HAP-1 (cell line): Measurements from ENCODE around the gene SNAPC3.
"Not testable (repeated sequence)": the region's sequence is repeated elsewhere in the genome, so short reads cannot be mapped to it uniquely, and the experiment has no call there.

Experiments used
- DNase-seq, 2 experiments: peaks; one replicate each; pipeline ENCODE4 v3.0.0-alpha.2; 2016 to 2020; ENCODE audit warnings: low spot score in 2 of 2
- H3K27me3 ChIP-seq: fragments of 250-450 bp; sonication (Bioruptor Pico); 2 replicates; pipeline ENCODE4 v1.5.1; 2020; ENCODE audit warnings: low read depth, mild to moderate bottlenecking, moderate library complexity
- H3K36me3 ChIP-seq: fragments of 250-450 bp; sonication (Bioruptor Pico); replicated peaks from 2 replicates; pipeline ENCODE4 v1.5.1; 2020; ENCODE audit warnings: mild to moderate bottlenecking
- H3K4me1 ChIP-seq: fragments of 250-450 bp; sonication (Bioruptor Pico); 2 replicates; pipeline ENCODE4 v1.5.1; 2020; ENCODE audit warnings: mild to moderate bottlenecking
- H3K4me3 ChIP-seq: fragments of 250-450 bp; sonication (Bioruptor Pico); 2 replicates; pipeline ENCODE4 v1.5.1; 2020; ENCODE audit warnings: mild to moderate bottlenecking, moderate library complexity
- H3K9me3 ChIP-seq: fragments of 250-450 bp; sonication (Bioruptor Pico); 2 replicates; pipeline ENCODE4 v1.5.1; 2020; ENCODE audit warnings: mild to moderate bottlenecking, moderate library complexity
- in situ Hi-C: fragments of 300-500 bp; cut with MboI; formaldehyde crosslinking; loops from 3 replicates; pipeline ENCODE4 v1.14.3; 2020; ENCODE audit warnings: low sequenced_read_pairs, inconsistent platforms, mixed read lengths

The SNAPC3 gene

DNA sequence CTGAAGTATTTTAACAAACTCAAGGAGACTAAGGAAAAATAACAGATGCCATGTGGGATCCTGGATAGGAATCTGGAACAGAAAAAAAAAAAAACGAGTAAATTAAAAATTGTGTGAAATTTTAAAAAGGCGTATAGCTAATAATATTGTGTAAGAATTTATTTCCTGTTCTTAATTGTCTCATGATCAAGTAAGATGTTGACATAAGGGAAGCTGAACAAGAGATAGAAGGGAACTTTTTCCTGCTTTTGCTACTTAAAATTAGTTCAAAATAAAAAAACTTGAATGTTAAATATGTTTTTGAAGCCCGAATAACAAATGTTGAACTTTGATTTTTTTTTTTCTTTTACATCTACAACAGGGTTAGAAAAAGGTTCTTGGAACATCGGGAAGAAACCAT, 10.5 kb downstream of the SNAPC3 start:
- Histone ChIP-seq H3K9me3 (no peaks in the 10 kb centered on the region), H3K4me3 (no peak overlapping the region), H3K27me3 (no peaks in the 10 kb centered on the region), H3K36me3 (peaks cover 34% of the 10 kb centered on the region), H3K4me1 (peaks cover 10% of the 10 kb centered on the region)
- in situ Hi-C loops: no loop called here
- no peak for DNase-seq

DNA sequence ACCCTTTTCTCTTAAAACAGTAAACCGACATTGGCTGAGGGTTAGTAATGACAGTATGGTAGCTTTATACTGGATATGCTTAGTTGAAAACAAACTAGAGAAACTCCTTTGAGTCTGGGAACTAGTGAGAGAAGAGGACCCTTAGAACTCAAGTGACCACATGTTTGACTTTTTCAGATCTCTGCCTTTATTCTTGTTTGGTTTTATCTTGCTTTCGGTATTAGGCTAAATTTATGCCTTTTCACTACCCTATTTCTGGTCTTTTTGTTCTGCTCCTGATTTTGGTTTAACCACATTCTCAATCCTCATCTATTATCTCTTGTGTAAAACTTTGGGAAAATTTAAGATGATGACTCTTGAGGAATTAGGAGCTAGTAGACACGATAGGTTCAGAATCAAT, 11.0 kb downstream of the SNAPC3 start:
- Histone ChIP-seq H3K36me3 (peaks cover 39% of the 10 kb centered on the region), H3K4me1 (peaks cover 10% of the 10 kb centered on the region), H3K27me3 (no peaks in the 10 kb centered on the region), H3K9me3 (no peaks in the 10 kb centered on the region), H3K4me3 (no peak overlapping the region)
- DNase-seq: no peak
- in situ Hi-C loops: no loop called here

GRCh38 chr9:15438891-15439290, 16.2 kb downstream of the SNAPC3 start:
- Histone ChIP-seq H3K4me3 (no peak overlapping the region), H3K4me1 (no peaks in the 10 kb centered on the region; the same call in 1 of the 2 replicates), H3K9me3 (no peaks in the 10 kb centered on the region), H3K36me3 (peaks cover 51% of the 10 kb centered on the region), H3K27me3 (no peaks in the 10 kb centered on the region)
- no peak for DNase-seq
- in situ Hi-C loops: no loop called here

- in situ Hi-C loops, H3K9me3 ChIP-seq: not testable (repeated sequence)
Measured at GRCh38 chr9:15441841-15442240, 19.2 kb downstream of the SNAPC3 start.

DNA sequence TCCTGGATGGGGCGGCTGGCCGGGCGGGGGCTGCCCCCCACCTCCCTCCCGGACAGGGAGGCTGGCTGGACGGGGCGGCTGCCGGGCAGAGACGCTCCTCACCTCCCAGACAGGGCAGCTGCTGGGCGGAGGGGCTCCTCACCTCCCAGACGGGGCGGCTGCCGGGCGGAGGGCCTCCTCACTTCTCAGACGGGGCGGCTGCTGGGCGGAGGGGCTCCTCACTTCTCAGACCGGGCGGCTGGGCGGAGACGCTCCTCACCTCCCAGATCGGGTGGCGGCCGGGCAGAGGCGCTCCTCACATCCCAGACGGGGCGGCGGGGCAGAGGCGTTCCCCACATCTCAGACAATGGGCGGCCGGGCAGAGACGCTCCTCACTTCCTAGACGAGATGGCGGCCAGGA, 19.6 kb downstream of the SNAPC3 start:
- H3K27me3 ChIP-seq, DNase-seq, H3K4me1 ChIP-seq, H3K9me3 ChIP-seq, H3K4me3 ChIP-seq, in situ Hi-C loops: not testable (repeated sequence)
- H3K36me3 ChIP-seq: peaks cover 66% of the 10 kb centered on the region

More at GRCh38 chr9:15441841-15442240, 19.2 kb downstream of the SNAPC3 start:
- DNase-seq, H3K4me3 ChIP-seq, H3K4me1 ChIP-seq, H3K27me3 ChIP-seq: not testable (repeated sequence)
- peaks cover 61% of the 10 kb centered on the region for H3K36me3 ChIP-seq

DNA sequence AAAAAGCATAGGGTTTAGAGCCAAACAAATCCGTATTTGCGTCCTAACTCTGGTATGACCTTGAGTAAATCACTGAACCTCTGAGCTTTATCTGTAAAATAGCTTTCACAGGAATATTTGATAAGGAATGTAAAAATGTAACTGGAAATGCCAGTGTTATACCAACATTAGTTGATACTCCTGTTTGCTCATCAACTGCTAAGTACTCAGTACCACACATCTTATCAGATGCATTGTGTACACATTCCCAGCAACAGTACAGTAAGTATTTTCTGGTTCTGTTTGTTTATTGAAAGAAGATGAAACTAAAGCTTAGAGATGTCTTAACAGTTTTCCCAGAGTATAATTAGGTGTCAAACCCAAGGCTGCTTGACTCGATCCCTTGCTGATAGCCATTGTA, 21.5 kb downstream of the SNAPC3 start:
- Histone ChIP-seq H3K36me3 (peaks cover 67% of the 10 kb centered on the region), H3K27me3 (no peaks in the 10 kb centered on the region), H3K4me3 (no peak overlapping the region), H3K4me1 (no peaks in the 10 kb centered on the region), H3K9me3 (no peaks in the 10 kb centered on the region)
- in situ Hi-C loops: no loop called here
- no peak for DNase-seq

DNA sequence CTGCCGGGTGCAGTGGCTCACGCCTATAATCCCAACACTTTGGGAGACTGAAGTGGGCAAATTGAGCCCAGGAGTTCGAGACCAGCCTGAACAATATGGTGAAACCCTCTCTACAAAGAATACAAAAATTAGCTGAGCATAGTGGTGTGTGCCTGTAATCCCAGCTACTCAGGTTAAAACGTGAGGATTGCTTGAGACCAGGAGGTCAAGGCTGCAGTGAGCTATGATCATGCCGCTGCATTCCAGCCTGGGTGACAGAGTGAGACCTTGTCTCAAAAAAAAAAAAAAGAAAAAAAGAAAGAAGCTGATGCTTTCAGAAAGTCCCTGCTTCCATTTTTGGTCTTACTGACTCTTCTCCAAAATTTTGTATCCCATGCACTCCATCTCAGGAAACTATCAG, 31.3 kb downstream of the SNAPC3 start:
- DNase-seq: no peak
- Histone ChIP-seq H3K27me3 (no peaks in the 10 kb centered on the region), H3K36me3 (peaks cover 61% of the 10 kb centered on the region), H3K4me1 (no peaks in the 10 kb centered on the region), H3K4me3 (no peak overlapping the region), H3K9me3 (no peaks in the 10 kb centered on the region)
- in situ Hi-C loops: no loop called here

DNA sequence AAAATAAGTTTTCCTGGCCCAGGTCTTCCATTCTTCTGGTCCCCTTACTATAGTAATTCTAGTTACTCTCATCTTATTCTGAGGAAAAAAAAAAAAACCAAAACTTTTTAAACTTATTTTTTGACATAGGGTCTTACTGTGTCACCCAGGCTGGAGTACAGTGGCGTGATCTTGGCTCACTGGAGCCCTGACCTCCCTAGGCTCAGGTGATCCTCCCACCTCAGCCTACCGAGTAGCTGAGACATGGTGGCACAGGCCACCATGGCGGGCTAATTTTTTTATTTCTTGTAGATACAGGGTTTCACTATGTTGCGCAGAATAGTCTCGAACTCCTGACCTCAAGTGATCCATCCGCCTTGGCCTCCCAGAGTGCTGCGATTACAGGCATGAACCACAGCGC, 38.4 kb downstream of the SNAPC3 start:
- H3K9me3 ChIP-seq: no peaks in the 10 kb centered on the region
- H3K4me1 ChIP-seq: no peaks in the 10 kb centered on the region
- no peaks in the 10 kb centered on the region for H3K27me3 ChIP-seq
- DNase-seq: no peak
- in situ Hi-C loops: no loop called here
- H3K36me3 ChIP-seq: peaks cover 69% of the 10 kb centered on the region
- H3K4me3 ChIP-seq: no peak overlapping the region

DNA sequence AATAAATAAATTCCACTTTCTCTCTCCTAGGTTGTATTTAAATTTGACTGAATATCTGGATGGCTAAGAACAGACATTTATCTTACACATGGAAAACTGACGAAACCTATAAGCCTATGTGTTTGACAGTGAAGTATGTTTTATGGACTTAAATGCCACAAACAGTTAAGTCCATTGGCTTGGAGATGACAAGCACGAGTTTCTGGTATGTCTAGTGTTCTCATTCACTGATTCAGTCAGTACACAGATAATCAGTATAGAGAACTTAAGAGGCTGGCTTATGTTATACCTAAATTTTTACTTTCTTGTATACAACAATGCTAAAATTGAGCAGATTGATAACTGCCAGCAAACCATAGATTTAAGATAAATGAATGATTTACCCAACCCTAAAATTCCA, 38.9 kb downstream of the SNAPC3 start:
- H3K9me3 ChIP-seq: no peaks in the 10 kb centered on the region
- H3K27me3 ChIP-seq: no peaks in the 10 kb centered on the region
- H3K4me1 ChIP-seq: no peaks in the 10 kb centered on the region
- H3K36me3 ChIP-seq: peaks cover 75% of the 10 kb centered on the region
- DNase-seq: no peak
- H3K4me3 ChIP-seq: no peak overlapping the region
- in situ Hi-C loops: no loop called here

GRCh38 chr9:15468145-15468544, 45.5 kb downstream of the SNAPC3 start:
- Histone ChIP-seq H3K9me3 (no peaks in the 10 kb centered on the region), H3K27me3 (no peaks in the 10 kb centered on the region), H3K4me1 (no peaks in the 10 kb centered on the region), H3K36me3 (peaks cover 85% of the 10 kb centered on the region), H3K4me3 (no peak overlapping the region)
- in situ Hi-C loops: no loop called here
- DNase-seq: no peak

- no peak for DNase-seq
- peaks cover 81% of the 10 kb centered on the region for H3K36me3 ChIP-seq
- H3K27me3 ChIP-seq: no peaks in the 10 kb centered on the region
- no peaks in the 10 kb centered on the region for H3K4me1 ChIP-seq
- in situ Hi-C loops: no loop called here
- no peaks in the 10 kb centered on the region for H3K9me3 ChIP-seq
- H3K4me3 ChIP-seq: no peak overlapping the region
Measured at GRCh38 chr9:15469406-15469805, 46.7 kb downstream of the SNAPC3 start.

DNA sequence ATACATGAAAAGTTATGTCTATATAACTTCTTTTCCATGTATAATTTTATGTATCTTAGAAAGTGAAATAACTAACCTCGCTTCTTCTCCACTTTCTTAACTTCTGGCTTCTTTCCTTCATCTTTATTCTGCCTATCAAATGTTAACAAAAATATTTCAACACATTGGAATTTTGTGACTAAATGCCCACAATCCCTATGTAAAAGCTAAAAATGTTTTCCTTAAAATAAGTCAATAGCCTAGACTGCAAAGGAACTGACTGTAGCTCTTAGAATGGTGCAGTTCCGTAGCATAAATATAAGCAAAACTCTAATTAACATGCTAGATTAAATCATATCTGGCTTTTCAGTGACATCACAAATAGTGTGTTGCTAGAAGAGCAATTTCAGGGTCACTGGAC, 47.2 kb downstream of the SNAPC3 start:
- Histone ChIP-seq H3K27me3 (no peaks in the 10 kb centered on the region), H3K4me3 (no peak overlapping the region), H3K9me3 (no peaks in the 10 kb centered on the region), H3K36me3 (peaks cover 81% of the 10 kb centered on the region), H3K4me1 (no peaks in the 10 kb centered on the region)
- in situ Hi-C loops: no loop called here
- DNase-seq: no peak

GRCh38 chr9:15475923-15476536, 53.4 kb downstream of the SNAPC3 start:
- H3K36me3 ChIP-seq: peaks cover 64% of the 10 kb centered on the region

GRCh38 chr9:15480028-15480427, 57.4 kb downstream of the SNAPC3 start:
- Histone ChIP-seq H3K4me3 (no peak overlapping the region), H3K36me3 (peaks cover 43% of the 10 kb centered on the region), H3K27me3 (no peaks in the 10 kb centered on the region), H3K4me1 (peaks cover 9% of the 10 kb centered on the region), H3K9me3 (no peaks in the 10 kb centered on the region)
- DNase-seq: no peak
- in situ Hi-C loops: no loop called here

More at GRCh38 chr9:15475923-15476536, 53.4 kb downstream of the SNAPC3 start:
- no peaks in the 10 kb centered on the region for H3K4me1 ChIP-seq
- no peaks in the 10 kb centered on the region for H3K27me3 ChIP-seq
- DNase-seq: no peak
- no peak overlapping the region for H3K4me3 ChIP-seq
- no peaks in the 10 kb centered on the region for H3K9me3 ChIP-seq
- in situ Hi-C loops: no loop called here

DNA sequence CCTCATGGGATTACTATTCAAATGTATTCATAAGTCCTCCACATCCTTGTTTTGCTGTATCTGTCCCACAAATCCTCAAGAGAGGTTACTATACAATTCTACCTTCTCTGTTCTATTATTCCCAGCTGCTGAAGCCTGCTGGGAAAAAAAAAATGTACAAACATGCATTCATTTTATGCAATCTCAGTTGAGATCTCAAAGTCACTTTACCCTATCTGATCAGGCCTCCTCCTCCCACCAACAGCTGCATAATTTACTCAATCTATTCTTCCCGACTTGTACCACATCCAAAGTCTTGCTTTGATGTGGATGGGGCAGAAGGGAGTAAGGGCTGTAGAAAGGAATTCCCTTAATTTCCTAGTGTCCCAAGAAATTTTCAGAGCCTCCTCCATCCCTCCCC, 59.5 kb downstream of the SNAPC3 start:
- no peak for DNase-seq
- H3K4me3 ChIP-seq: no peak overlapping the region
- no peaks in the 10 kb centered on the region for H3K9me3 ChIP-seq
- H3K4me1 ChIP-seq: peaks cover 9% of the 10 kb centered on the region
- peaks cover 44% of the 10 kb centered on the region for H3K36me3 ChIP-seq
- H3K27me3 ChIP-seq: no peaks in the 10 kb centered on the region
- in situ Hi-C loops: no loop called here
